Skeletal muscle cell (primary cell): ENCODE data around the gene CDH12.
"Not testable (repeated sequence)": the region's sequence is repeated elsewhere in the genome, so short reads cannot be mapped to it uniquely, and the experiment has no call there.

Experiments
- DNase-seq: peaks from one replicate; pipeline ENCODE4 v3.0.0-alpha.2; 2010; ENCODE audit warnings: low read depth
- H3K4me3 ChIP-seq: 2 replicates; pipeline ENCODE4 v1.5.1; 2011; ENCODE audit warnings: low read depth, mild to moderate bottlenecking, control low read depth, low read length, moderate library complexity

CDH12 gene

GRCh38 chr5:22669345-22669744 lies 183.8 kb downstream of the CDH12 start:
- no peak overlapping the region for H3K4me3 ChIP-seq
- DNase-seq = no peak

- H3K4me3 ChIP-seq = no peak overlapping the region
- no peak for DNase-seq
Measured at GRCh38 chr5:22665801-22666200, 187.3 kb downstream of the CDH12 start.

GRCh38 chr5:22663134-22663533 lies 190.0 kb downstream of the CDH12 start:
- no peak for DNase-seq
- no peak overlapping the region for H3K4me3 ChIP-seq

- no peak overlapping the region for H3K4me3 ChIP-seq
- DNase-seq = no peak
Measured at GRCh38 chr5:22662391-22662790, 190.8 kb downstream of the CDH12 start.

- H3K4me3 ChIP-seq = no peak overlapping the region
- no peak for DNase-seq
Measured at GRCh38 chr5:22651355-22651754, 201.8 kb downstream of the CDH12 start.

GRCh38 chr5:22650511-22650910 lies 202.6 kb downstream of the CDH12 start:
- H3K4me3 ChIP-seq = no peak overlapping the region
- no peak for DNase-seq

GRCh38 chr5:22649074-22649473 lies 204.1 kb downstream of the CDH12 start:
- DNase-seq = no peak

GRCh38 chr5:22644859-22645258 lies 208.3 kb downstream of the CDH12 start:
- DNase-seq = no peak

More at GRCh38 chr5:22649074-22649473, 204.1 kb downstream of the CDH12 start:
- H3K4me3 ChIP-seq = no peak overlapping the region

GRCh38 chr5:22643356-22643755 lies 209.8 kb downstream of the CDH12 start:
- no peak for DNase-seq
- H3K4me3 ChIP-seq = no peak overlapping the region

More at GRCh38 chr5:22644859-22645258, 208.3 kb downstream of the CDH12 start:
- H3K4me3 ChIP-seq = no peak overlapping the region

GRCh38 chr5:22631683-22632082 lies 221.5 kb downstream of the CDH12 start:
- H3K4me3 ChIP-seq = no peak overlapping the region
- no peak for DNase-seq

GRCh38 chr5:22627029-22627428 lies 226.1 kb downstream of the CDH12 start:
- no peak for DNase-seq
- no peak overlapping the region for H3K4me3 ChIP-seq

- H3K4me3 ChIP-seq = no peak overlapping the region
- DNase-seq = no peak
Measured at GRCh38 chr5:22625451-22625850, 227.7 kb downstream of the CDH12 start.

GRCh38 chr5:22621084-22621483 lies 232.1 kb downstream of the CDH12 start:
- no peak overlapping the region for H3K4me3 ChIP-seq
- no peak for DNase-seq

GRCh38 chr5:22615964-22616363 lies 237.2 kb downstream of the CDH12 start:
- DNase-seq = no peak
- H3K4me3 ChIP-seq = no peak overlapping the region

- no peak overlapping the region for H3K4me3 ChIP-seq
- DNase-seq = no peak
Measured at GRCh38 chr5:22614486-22615094, 238.6 kb downstream of the CDH12 start.

- H3K4me3 ChIP-seq = no peak overlapping the region
- DNase-seq = no peak
Measured at GRCh38 chr5:22612928-22613327, 240.2 kb downstream of the CDH12 start.

GRCh38 chr5:22611327-22611726 lies 241.8 kb downstream of the CDH12 start:
- H3K4me3 ChIP-seq = no peak overlapping the region
- no peak for DNase-seq

- H3K4me3 ChIP-seq = not testable (repeated sequence)
Measured at GRCh38 chr5:22607498-22607897, 245.6 kb downstream of the CDH12 start.

GRCh38 chr5:22605473-22605872 lies 247.7 kb downstream of the CDH12 start:
- no peak for DNase-seq
- no peak overlapping the region for H3K4me3 ChIP-seq

More at GRCh38 chr5:22607498-22607897, 245.6 kb downstream of the CDH12 start:
- not testable (repeated sequence) for DNase-seq

- no peak overlapping the region for H3K4me3 ChIP-seq
- DNase-seq = no peak
Measured at GRCh38 chr5:22604711-22605110, 248.4 kb downstream of the CDH12 start.

- DNase-seq = no peak
- H3K4me3 ChIP-seq = no peak overlapping the region
Measured at GRCh38 chr5:22598796-22599195, 254.3 kb downstream of the CDH12 start.
